Measurements from ENCODE around the gene PAX2. TPM values are rescaled to one million over a fixed set of nuclear protein-coding genes. Genes with fewer than 3 reads are reported as not detected.

The PAX2 gene
- total RNA-seq, 2 experiments from 2014 or later = not detected

DNA sequence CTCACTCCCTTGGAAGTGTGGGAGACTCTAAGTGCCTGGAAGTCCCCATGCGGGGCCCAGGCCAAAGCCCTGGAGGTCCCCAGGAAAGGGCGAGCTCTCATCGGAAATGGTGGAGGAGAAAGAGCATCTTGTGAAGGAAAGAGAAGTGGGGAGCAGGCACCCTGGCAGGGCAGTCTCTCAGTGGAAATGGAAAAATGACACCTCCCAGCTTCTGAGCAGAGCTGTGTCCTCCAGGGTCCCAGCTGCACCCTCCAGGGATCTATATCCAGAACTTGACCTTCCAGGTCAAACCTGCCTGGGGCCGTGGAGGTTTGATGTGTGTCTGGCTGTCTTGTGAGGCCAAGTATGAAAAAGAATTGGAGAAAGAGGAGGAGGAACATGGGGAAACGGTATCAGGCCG, 29.5 kb downstream of the PAX2 start:
- intact Hi-C loops (cut with micrococcal nuclease) = no loop called here
- POLR2A ChIA-PET = no interaction called here
- peaks cover 22% of the 10 kb centered on the region for H3K27me3 Mint-ChIP-seq
- ATAC-seq (no peak), DNase-seq (no peak)
- TF ChIP-seq, protein P1, sequence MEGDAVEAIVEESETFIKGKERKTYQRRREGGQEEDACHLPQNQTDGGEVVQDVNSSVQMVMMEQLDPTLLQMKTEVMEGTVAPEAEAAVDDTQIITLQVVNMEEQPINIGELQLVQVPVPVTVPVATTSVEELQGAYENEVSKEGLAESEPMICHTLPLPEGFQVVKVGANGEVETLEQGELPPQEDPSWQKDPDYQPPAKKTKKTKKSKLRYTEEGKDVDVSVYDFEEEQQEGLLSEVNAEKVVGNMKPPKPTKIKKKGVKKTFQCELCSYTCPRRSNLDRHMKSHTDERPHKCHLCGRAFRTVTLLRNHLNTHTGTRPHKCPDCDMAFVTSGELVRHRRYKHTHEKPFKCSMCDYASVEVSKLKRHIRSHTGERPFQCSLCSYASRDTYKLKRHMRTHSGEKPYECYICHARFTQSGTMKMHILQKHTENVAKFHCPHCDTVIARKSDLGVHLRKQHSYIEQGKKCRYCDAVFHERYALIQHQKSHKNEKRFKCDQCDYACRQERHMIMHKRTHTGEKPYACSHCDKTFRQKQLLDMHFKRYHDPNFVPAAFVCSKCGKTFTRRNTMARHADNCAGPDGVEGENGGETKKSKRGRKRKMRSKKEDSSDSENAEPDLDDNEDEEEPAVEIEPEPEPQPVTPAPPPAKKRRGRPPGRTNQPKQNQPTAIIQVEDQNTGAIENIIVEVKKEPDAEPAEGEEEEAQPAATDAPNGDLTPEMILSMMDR (IDR thresholded peaks at IDR 0.05) = no peak
- no peak overlapping the region for H3K27ac Mint-ChIP-seq
- no peak overlapping the region for H3K4me3 Mint-ChIP-seq
- H3K4me1 Mint-ChIP-seq (ENCODE audit: low read depth) = no peaks in the 10 kb centered on the region
- H3K36me3 Mint-ChIP-seq (ENCODE audit: low read depth) = no peaks in the 10 kb centered on the region
- CTCF ChIA-PET = interaction anchor here (1.3 kb wide), 1 partner anchor 32 kb away, joined by 4 read pairs; no protein-coding TSS in a partner anchor
- no peaks in the 10 kb centered on the region for H3K9me3 Mint-ChIP-seq

DNA sequence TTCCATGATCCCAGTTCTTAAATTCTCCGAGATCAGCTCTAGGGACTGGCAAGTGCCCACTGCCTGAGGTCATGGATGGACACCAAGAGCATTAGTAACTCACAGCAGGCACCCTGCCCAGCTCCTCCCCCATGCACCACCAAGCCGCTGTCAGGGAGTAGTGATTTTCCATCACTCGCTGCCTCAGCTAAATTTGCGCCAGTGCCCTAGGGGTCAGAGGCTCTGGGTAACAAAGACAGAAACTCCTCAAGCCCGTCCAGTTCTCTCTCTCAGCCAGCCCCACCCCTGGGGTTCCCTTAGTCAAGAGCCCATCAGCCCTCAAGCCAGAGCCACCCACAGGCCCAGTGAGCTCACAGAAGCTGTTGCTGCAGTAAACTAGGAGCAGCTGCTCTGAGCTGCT, 30.0 kb downstream of the PAX2 start:
- no peak for DNase-seq
- peaks cover 24% of the 10 kb centered on the region for H3K27me3 Mint-ChIP-seq
- intact Hi-C loops (cut with micrococcal nuclease) = no loop called here
- H3K27ac Mint-ChIP-seq = no peak overlapping the region
- no peaks in the 10 kb centered on the region for H3K9me3 Mint-ChIP-seq
- TF ChIP-seq, protein P1 (IDR thresholded peaks at IDR 0.05) = no peak
- ChIA-PET CTCF (interaction anchor here (1.3 kb wide), 1 partner anchor 32 kb away, joined by 4 read pairs; no protein-coding TSS in a partner anchor), POLR2A (no interaction called here)
- no peaks in the 10 kb centered on the region for H3K4me1 Mint-ChIP-seq (ENCODE audit: low read depth)
- H3K4me3 Mint-ChIP-seq = no peak overlapping the region
- H3K36me3 Mint-ChIP-seq (ENCODE audit: low read depth) = no peaks in the 10 kb centered on the region
- no peak for ATAC-seq

DNA sequence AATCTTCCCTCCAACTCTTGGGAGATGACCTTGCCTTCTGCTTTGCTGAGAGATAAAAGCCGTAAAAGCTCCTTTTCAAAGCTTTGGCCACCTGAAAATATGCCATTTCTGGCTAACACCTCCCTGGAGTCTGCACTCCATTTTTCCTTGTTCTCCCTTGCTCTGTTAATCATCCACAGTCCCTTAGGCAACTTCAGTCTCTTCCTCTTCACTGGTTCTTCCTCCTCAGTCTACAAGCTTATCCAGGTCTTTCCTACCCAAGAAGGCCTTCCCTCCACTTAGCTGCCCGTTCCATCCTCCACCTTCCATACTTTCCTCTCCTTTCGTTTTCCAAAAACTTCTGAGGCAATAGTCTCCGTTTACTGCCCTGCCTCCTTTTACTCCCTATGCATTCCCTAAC, 30.5 kb downstream of the PAX2 start:
- Mint-ChIP-seq H3K27me3 (peaks cover 24% of the 10 kb centered on the region), H3K4me1 (ENCODE audit: low read depth) (no peaks in the 10 kb centered on the region), H3K36me3 (ENCODE audit: low read depth) (no peaks in the 10 kb centered on the region), H3K9me3 (no peaks in the 10 kb centered on the region), H3K4me3 (no peak overlapping the region), H3K27ac (no peak overlapping the region)
- TF ChIP-seq, protein P1 (IDR thresholded peaks at IDR 0.05) = no peak
- ChIA-PET POLR2A (no interaction called here), CTCF (interaction anchor here (1.3 kb wide), 1 partner anchor 33 kb away, joined by 4 read pairs; no protein-coding TSS in a partner anchor)
- ATAC-seq = no peak
- no peak for DNase-seq
- intact Hi-C loops (cut with micrococcal nuclease) = no loop called here

DNA sequence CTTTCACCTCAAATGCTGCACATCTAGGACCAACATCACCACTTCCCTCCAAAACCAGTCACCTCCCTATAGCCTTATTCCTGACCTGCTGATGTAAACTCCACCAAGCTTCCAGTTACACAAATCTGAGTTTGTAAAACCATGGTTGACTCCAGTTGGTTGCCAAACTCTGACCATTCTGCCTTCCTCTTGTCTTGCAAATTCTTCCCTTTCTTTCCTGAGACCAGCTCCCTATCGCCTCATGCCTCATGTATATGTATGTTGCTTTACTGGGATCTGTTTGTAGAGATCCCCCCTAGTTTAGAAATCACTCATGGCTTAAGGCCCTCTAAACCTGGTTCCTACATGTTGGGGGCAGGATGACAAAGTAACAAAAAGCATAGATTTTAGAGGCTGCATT, 31.3 kb downstream of the PAX2 start:
- DNase-seq (no peak), ATAC-seq (no peak)
- intact Hi-C loops (cut with micrococcal nuclease) = no loop called here
- TF ChIP-seq, protein P1 (IDR thresholded peaks at IDR 0.05) = no peak
- Mint-ChIP-seq H3K36me3 (ENCODE audit: low read depth) (no peaks in the 10 kb centered on the region), H3K4me3 (no peak overlapping the region), H3K27ac (no peak overlapping the region), H3K9me3 (no peaks in the 10 kb centered on the region), H3K4me1 (ENCODE audit: low read depth) (no peaks in the 10 kb centered on the region), H3K27me3 (peaks cover 24% of the 10 kb centered on the region)
- CTCF ChIA-PET = interaction anchor here (1.5 kb wide), 1 partner anchor 216 kb away, joined by 3 read pairs; no protein-coding TSS in a partner anchor
- POLR2A ChIA-PET = no interaction called here

DNA sequence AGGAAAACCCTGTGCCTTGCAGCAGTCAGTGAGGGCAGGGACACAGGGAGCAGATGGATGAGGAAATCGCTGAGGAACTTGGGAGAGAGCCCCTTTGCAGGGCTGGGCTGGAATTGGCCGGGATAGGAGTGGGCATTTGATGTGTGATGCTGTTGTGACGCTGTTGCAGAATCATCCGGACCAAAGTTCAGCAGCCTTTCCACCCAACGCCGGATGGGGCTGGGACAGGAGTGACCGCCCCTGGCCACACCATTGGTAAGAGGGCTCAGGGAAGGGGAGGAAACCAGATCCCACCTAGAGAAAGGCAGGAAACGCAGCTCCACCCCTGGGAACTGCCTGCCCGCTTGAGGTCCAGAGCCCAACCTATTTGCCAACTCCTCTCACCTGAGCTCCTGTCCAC, 33.9 kb downstream of the PAX2 start:
- intact Hi-C loops (cut with micrococcal nuclease) = no loop called here
- ATAC-seq (no peak), DNase-seq (no peak)
- Mint-ChIP-seq H3K27ac (no peak overlapping the region), H3K4me1 (ENCODE audit: low read depth) (no peaks in the 10 kb centered on the region), H3K36me3 (ENCODE audit: low read depth) (no peaks in the 10 kb centered on the region), H3K27me3 (peaks cover 24% of the 10 kb centered on the region), H3K4me3 (no peak overlapping the region), H3K9me3 (no peaks in the 10 kb centered on the region)
- TF ChIP-seq, protein P1 (IDR thresholded peaks at IDR 0.05) = no peak
- ChIA-PET CTCF (no interaction called here), POLR2A (no interaction called here)
